Ovary (tissue), 9 donors: ENCODE results near the gene GNG2. TPM values are rescaled to one million over a fixed set of nuclear protein-coding genes. Genes with fewer than 3 reads are reported as not detected.

Experiments used
- DNase-seq, 5 donors: peaks; one replicate each; pipeline ENCODE4 v3.0.0-alpha.2; 2019 to 2020
- H3K27ac ChIP-seq, 2 donors: fragments of 200-600 bp; one replicate each; pipeline versions ENCODE4 v1.5.1 to v1.8.0; 2019 to 2022
- H3K27me3 ChIP-seq: fragments of 200-600 bp; one replicate; pipeline ENCODE4 v1.8.0; 2022
- H3K36me3 ChIP-seq: fragments of 200-600 bp; sonication (generic); one replicate; pipeline ENCODE4 v1.5.1; 2019
- H3K4me1 ChIP-seq: one replicate; pipeline ENCODE4 v1.8.1; 2013; ENCODE audit warnings: mild to moderate bottlenecking, moderate library complexity; ENCODE audit not compliant: insufficient read depth
- H3K4me3 ChIP-seq: fragments of 200-600 bp; sonication (generic); one replicate; pipeline ENCODE4 v1.5.1; 2017
- H3K9me3 ChIP-seq, 2 donors: fragments of 200-600 bp in 1 of 2; sonication (generic) in 1 of 2; one replicate each; pipeline versions ENCODE4 v1.5.1 to v1.8.1; 2013 to 2019; ENCODE audit warnings: mild to moderate bottlenecking in 1 of 2, moderate library complexity in 1 of 2
- EP300 ChIP-seq: sonication (generic); formaldehyde crosslinking; IDR thresholded peaks from one replicate; pipeline ENCODE4 v1.6.1; 2017; ENCODE audit warnings: antibody characterized with exemption
- POLR2A ChIP-seq: fragments of 450-650 bp; IDR thresholded peaks from one replicate; pipeline ENCODE4 v1.6.1; 2017; ENCODE audit warnings: antibody characterized with exemption, mild to moderate bottlenecking, moderate library complexity
- WGBS, 3 donors: extraction: QIAGEN DNeasy Blood & Tissue Kit in 1 of 3; methylation state at CpG; one replicate each; pipeline versions ENCODE4 v1.1.5 to v1.1.7; 2013 to 2017; 5-methylcytosine and 5-hydroxymethylcytosine counted together
- intact Hi-C, 4 donors: fragments of 100-400 bp; cut with DNase I; formaldehyde crosslinking; loops; one replicate each; pipeline versions ENCODE4 v1.11.0 to v1.15.1; 2022 to 2023
- polyA plus RNA-seq, 2 donors: library from polyadenylated mRNA; stranded (reverse); fragments of 200-250 nt in 1 of 2; fragments of 350-450 nt in 1 of 2; fragmentation: Illumina TruSeq in 1 of 2; extraction: RNeasy Lipid Tissue Mini Kit (QIAGEN cat#74804) in 1 of 2; gene quantifications; one replicate each; pipeline ENCODE4 v1.2.3, GENCODE V29; 2013 to 2014
- total RNA-seq, 7 donors: library from RNA; depleted of rRNA in 2 of 7; stranded (reverse); fragments of >200 nt in 2 of 7; fragmentation: NEBNext Ultra II Directional in 3 of 7; extraction: Animal tissue kit (Norgen Biotek cat#: 25700) in 3 of 7; gene quantifications; one replicate each; pipeline versions ENCODE4 v1.1.0 to v1.2.4, GENCODE V29; 2016 to 2023
- TF ChIP-seq, protein P1 (sequence below), 3 donors: fragments of 450-650 bp in 2 of 3; fragments of 200-600 bp in 1 of 3; IDR thresholded peaks; one replicate each; pipeline versions ENCODE4 v1.5.1 to v1.8.0; 2016 to 2022; ENCODE audit warnings: antibody characterized with exemption in 3 of 3, mild to moderate bottlenecking in 1 of 3
- donor health status: DM: no; HTN: no; CAD: no; lungs with moderate emphysema.
- donor health status: DM: no; HTN: no; CAD: no.
- donor health status: Bipolar disorder and iron deficiency.
- donor health status: DM: yes; HTN: yes; CAD: no.
- donor health status: DM: no; HTN: no; CAD: no.
- donor health status: DM: yes; HTN: yes; CAD: no.

The GNG2 gene
- total and polyA plus RNA-seq, 9 donors: 9.4 to 29.4 (median 11.4) TPM

DNA sequence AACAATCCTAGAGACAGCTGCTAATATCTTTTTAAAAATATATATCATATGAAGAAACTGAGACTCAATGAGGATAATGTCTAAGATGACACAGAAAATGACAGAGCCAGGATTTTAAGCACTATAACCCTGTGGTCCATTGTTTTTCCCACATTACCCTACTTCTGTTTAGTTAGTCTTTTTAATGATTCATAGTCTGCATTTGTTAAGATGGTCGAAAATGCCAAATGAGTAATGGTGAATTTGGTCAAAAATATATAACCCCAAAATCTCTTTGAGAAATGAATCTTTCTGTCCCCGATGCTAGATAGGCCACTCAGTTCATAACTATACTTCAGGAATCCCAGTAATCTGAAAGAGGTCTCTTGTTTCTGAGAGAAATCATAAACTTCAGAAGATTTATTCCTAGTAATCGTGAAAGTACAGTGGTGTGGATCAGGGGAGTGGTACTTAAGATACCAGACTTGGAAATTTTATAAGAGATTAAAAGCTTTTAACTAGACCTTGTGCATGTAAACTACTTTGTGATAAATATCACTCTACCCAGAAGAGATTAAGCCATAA lies 139.7 kb downstream of the GNG2 start:
- no peaks in the 10 kb centered on the region for H3K27me3 ChIP-seq
- WGBS, 3 donors: 21 to 36% (median 35%) methylated on average over 3 of the region's 3 CpGs
- no peaks in the 10 kb centered on the region for H3K36me3 ChIP-seq
- TF ChIP-seq POLR2A: no peak
- TF ChIP-seq, protein P1, sequence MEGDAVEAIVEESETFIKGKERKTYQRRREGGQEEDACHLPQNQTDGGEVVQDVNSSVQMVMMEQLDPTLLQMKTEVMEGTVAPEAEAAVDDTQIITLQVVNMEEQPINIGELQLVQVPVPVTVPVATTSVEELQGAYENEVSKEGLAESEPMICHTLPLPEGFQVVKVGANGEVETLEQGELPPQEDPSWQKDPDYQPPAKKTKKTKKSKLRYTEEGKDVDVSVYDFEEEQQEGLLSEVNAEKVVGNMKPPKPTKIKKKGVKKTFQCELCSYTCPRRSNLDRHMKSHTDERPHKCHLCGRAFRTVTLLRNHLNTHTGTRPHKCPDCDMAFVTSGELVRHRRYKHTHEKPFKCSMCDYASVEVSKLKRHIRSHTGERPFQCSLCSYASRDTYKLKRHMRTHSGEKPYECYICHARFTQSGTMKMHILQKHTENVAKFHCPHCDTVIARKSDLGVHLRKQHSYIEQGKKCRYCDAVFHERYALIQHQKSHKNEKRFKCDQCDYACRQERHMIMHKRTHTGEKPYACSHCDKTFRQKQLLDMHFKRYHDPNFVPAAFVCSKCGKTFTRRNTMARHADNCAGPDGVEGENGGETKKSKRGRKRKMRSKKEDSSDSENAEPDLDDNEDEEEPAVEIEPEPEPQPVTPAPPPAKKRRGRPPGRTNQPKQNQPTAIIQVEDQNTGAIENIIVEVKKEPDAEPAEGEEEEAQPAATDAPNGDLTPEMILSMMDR (IDR thresholded peaks at IDR 0.05): no peak
- no peak for TF ChIP-seq EP300
- no peak for DNase-seq
- no peak overlapping the region for H3K27ac ChIP-seq
- intact Hi-C loops: no loop called here
- H3K9me3 ChIP-seq: no peaks in the 10 kb centered on the region
- H3K4me1 ChIP-seq: no peaks in the 10 kb centered on the region
- no peak overlapping the region for H3K4me3 ChIP-seq

DNA sequence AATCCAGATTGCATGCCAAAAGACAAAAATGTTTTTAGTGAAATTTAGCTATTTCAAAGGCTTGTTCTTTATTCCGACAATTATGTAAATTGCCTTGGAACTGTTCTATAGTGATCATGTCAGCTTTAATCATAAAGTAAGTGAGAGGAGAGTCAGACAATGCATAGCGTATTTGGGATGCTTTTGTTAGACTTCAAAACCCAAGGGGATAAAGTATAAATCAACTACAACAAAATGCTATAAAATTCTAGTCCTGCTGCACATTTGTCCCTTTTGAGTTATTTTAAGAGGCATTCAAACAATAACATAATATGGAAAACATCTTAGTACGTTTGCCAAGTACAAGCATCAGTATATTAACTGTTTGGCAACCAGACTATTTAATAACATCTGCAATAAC lies 140.3 kb downstream of the GNG2 start:
- Histone ChIP-seq H3K27ac (no peak overlapping the region), H3K9me3 (no peaks in the 10 kb centered on the region), H3K4me3 (no peak overlapping the region), H3K27me3 (no peaks in the 10 kb centered on the region), H3K4me1 (no peaks in the 10 kb centered on the region), H3K36me3 (no peaks in the 10 kb centered on the region)
- WGBS, 3 donors: 44 to 54% (median 50%) methylated on average over 3 of the region's 3 CpGs
- TF ChIP-seq, protein P1 (IDR thresholded peaks at IDR 0.05): no peak
- TF ChIP-seq POLR2A (no peak), EP300 (no peak)
- intact Hi-C loops: no loop called here
- DNase-seq: no peak

DNA sequence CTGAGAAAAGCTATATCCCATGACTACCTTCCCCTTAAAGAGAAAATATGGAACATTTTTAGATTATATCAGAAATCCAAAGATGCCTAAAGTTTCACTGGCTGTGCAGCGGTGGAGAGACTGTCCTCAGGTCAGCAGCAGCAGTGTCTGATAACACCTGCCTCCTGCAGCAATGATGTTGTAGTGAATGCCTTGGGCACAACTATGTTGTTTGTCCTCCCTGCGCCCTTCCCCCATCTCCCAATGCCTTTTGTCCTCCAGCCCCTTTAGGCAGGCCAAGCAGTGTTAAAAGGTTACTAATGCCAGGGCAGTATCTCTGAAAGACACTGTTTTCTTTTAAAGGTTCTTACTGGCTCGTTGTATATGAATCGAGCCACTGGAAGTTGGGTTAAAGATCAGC lies 142.1 kb downstream of the GNG2 start:
- H3K27ac ChIP-seq: no peak overlapping the region
- DNase-seq: no peak
- H3K4me1 ChIP-seq: no peaks in the 10 kb centered on the region
- H3K4me3 ChIP-seq: no peak overlapping the region
- WGBS, 3 donors: 71 to 81% (median 79%) methylated on average over 4 of the region's 4 CpGs
- TF ChIP-seq POLR2A (no peak), EP300 (no peak)
- TF ChIP-seq, protein P1 (IDR thresholded peaks at IDR 0.05): no peak
- no peaks in the 10 kb centered on the region for H3K36me3 ChIP-seq
- H3K27me3 ChIP-seq: no peaks in the 10 kb centered on the region
- intact Hi-C loops: no loop called here
- H3K9me3 ChIP-seq: no peaks in the 10 kb centered on the region

DNA sequence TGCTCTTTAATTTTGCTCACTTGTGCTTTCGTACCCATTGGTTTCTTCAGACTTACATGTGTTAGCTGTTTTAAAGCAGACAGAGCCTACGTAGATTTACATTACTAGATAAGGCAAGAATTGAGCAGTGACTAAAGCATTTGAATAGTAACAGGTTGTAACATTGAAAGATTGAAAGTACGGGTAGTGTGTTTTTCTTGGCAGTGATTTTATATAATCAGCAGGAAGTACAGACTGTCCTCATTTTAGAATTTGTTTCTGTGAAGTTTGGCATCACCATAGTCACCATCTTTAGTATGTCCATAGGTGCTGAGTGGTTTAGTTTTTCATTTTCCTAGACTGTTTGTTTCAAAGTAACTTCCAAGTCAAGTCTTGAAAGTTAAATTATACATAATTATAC lies 142.9 kb downstream of the GNG2 start:
- intact Hi-C loops: no loop called here
- H3K27ac ChIP-seq: no peak overlapping the region
- peaks cover 4% of the 10 kb centered on the region for H3K4me1 ChIP-seq

More for the DNA sequence above, 142.9 kb downstream of the GNG2 start:
- TF ChIP-seq EP300: no peak
- TF ChIP-seq, protein P1 (IDR thresholded peaks at IDR 0.05): no peak
- TF ChIP-seq POLR2A: no peak
- WGBS, 3 donors: 34 to 39% (median 37%) methylated on average over 3 of the region's 3 CpGs
- DNase-seq: no peak
- H3K36me3 ChIP-seq: no peaks in the 10 kb centered on the region
- no peaks in the 10 kb centered on the region for H3K27me3 ChIP-seq
- H3K9me3 ChIP-seq: no peaks in the 10 kb centered on the region
- H3K4me3 ChIP-seq: no peak overlapping the region
